SJCRH30 (cell line): ENCODE measurements around the gene PROSER2. TPM values are rescaled to one million over a fixed set of nuclear protein-coding genes. Genes with fewer than 3 reads are reported as not detected.
A peak's percentile ranks its signal among the peaks of the same experiment; 100 is the strongest.

Experiments used
- DNase-seq, 2 experiments: peaks; one replicate each; pipeline ENCODE4 v3.0.0-alpha.2; 2015 to 2020
- H3K27ac ChIP-seq: fragments of 250-450 bp; sonication (Bioruptor Pico); 2 replicates; pipeline ENCODE4 v1.5.1; 2020; ENCODE audit warnings: mild to moderate bottlenecking, moderate library complexity
- H3K27me3 ChIP-seq: fragments of 250-450 bp; sonication (Bioruptor Pico); 2 replicates; pipeline ENCODE4 v1.5.1; 2020; ENCODE audit warnings: mild to moderate bottlenecking, moderate library complexity
- H3K36me3 ChIP-seq: fragments of 250-450 bp; sonication (Bioruptor Pico); 2 replicates; pipeline ENCODE4 v1.5.1; 2020; ENCODE audit warnings: mild to moderate bottlenecking, moderate library complexity
- H3K4me1 ChIP-seq: fragments of 250-450 bp; sonication (Bioruptor Pico); 2 replicates; pipeline ENCODE4 v1.5.1; 2020; ENCODE audit warnings: mild to moderate bottlenecking, moderate library complexity
- H3K4me3 ChIP-seq: fragments of 250-450 bp; sonication (Bioruptor Pico); 2 replicates; pipeline ENCODE4 v1.5.1; 2020; ENCODE audit warnings: mild to moderate bottlenecking, moderate library complexity
- H3K9me3 ChIP-seq: fragments of 250-450 bp; sonication (Bioruptor Pico); replicated peaks from 2 replicates; pipeline ENCODE4 v1.5.1; 2020; ENCODE audit warnings: mild to moderate bottlenecking, moderate library complexity
- total RNA-seq: library from RNA; depleted of rRNA; stranded (reverse); fragments of >200 nt; shearing (Covaris generic); gene quantifications from 2 replicates; pipeline ENCODE4 v1.2.3, GENCODE V29; 2014

The PROSER2 gene
- total RNA-seq, 1 experiment from 2014 or later = 10.7 TPM

DNA sequence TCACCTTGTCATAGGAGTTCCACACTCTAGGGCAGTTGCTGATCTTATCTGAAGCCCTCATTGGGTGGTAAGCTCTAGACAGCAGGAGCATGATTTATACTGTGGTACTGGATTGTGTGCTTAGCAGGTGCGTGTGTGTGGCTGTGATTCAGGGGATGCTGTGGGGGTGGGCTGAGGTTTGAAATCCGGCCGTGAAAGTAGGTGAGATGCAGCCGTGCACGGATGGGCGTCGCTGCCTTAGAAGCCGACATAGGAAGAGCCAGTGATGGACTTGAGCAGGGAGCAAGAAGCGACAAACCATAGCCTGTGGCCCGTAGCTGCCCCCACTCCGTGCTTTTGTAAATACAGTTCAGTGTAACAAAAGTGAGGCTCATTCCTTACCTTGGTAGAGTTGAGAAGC lies 38.2 kb downstream of the PROSER2 start:
- H3K27ac ChIP-seq = no peak overlapping the region
- no peak overlapping the region for H3K4me3 ChIP-seq
- DNase-seq = no peak
- no peaks in the 10 kb centered on the region for H3K4me1 ChIP-seq
- no peaks in the 10 kb centered on the region for H3K9me3 ChIP-seq
- peaks cover 17% of the 10 kb centered on the region for H3K36me3 ChIP-seq
- H3K27me3 ChIP-seq = no peaks in the 10 kb centered on the region

DNA sequence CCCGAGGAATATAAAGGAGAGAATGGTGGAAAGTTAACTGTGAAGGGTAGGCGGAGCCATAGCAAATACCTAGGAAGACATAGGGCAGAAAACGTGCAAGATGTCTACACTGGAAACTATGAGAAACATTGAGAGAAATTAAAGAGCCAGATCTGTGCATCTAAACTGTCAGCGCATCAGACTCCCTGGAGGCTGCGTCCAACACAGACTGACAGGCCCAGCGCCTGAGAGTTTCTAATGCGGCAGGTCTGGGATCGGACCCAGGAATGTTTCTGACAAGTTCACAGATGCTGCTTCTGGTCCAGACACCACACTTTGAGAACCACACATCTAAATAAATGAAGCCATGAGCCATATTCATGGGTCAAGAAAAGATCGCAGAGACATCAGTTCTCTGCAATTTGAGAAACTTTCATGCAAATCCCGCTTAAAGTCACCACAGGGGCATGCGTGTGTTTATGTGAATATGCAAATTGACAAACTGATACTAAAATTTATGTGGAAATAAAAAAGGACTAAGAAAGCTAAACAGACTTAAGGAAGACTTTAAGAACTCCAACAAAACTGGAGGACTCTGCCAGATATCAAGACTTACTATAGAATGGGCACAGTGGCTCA lies 38.8 kb downstream of the PROSER2 start:
- no peaks in the 10 kb centered on the region for H3K9me3 ChIP-seq
- no peaks in the 10 kb centered on the region for H3K27me3 ChIP-seq
- H3K4me1 ChIP-seq = no peaks in the 10 kb centered on the region
- no peak overlapping the region for H3K27ac ChIP-seq
- H3K4me3 ChIP-seq = no peak overlapping the region
- DNase-seq = no peak
- H3K36me3 ChIP-seq = peaks cover 13% of the 10 kb centered on the region

DNA sequence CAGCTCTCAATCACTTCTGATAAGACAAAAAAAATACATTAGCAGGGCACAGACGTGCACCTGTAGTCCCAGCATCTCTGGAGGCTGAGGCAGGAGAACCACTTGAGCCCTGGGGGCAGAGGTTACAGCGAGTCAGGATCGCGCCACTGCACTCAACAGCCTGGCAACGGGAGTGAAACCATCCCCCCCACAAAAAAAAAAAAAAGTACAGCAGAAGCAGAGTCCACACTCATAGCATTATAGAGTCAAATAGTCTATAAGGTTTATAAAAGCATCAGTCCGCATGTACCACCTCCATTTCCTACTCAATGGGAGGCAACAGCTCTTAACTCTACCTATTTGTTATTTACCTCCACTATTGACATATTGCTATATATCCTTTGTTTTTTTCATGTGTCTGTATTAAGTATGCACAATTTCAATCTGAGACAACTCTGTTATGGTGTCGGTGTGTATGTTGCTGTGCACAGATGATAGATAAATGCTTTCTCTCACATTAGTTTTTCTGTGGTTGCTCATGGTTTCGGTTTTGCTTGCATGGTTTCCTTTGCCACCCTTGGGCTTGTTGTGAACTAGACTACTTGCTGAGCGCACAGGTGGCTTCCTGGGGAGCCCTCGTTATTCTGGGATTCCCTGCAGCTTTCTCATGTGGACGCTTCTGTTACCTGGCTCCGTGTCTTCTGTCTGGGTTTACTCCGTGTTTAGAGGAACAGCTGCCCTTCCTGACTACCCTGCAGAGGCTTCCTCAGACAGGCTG lies 40.4 kb downstream of the PROSER2 start:
- no peak for DNase-seq
- H3K27me3 ChIP-seq = no peaks in the 10 kb centered on the region
- H3K4me3 ChIP-seq = no peak overlapping the region
- peaks cover 9% of the 10 kb centered on the region for H3K36me3 ChIP-seq
- no peaks in the 10 kb centered on the region for H3K9me3 ChIP-seq
- no peaks in the 10 kb centered on the region for H3K4me1 ChIP-seq
- H3K27ac ChIP-seq = no peak overlapping the region

DNA sequence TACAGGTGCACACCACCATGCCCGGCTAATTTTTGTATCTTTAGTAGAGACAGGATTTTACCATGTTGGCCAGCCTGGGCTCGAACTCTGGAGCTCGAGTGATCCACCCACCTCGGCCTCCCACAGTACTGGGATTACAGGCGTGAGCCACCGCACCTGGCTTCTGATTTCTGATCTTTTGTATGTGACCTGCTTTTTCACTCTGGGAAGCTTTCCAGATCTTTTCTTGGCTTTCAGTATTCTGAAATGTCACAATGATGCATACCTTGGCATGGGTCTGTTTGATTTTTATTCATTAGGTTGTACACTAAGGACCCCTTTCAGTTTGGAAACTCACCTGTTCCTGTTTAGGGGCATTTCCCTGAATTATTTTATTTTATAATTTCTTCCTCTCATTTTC lies 41.6 kb downstream of the PROSER2 start:
- no peak for DNase-seq
- H3K4me3 ChIP-seq = no peak overlapping the region
- H3K27ac ChIP-seq = no peak overlapping the region
- H3K27me3 ChIP-seq = no peaks in the 10 kb centered on the region
- H3K9me3 ChIP-seq = no peaks in the 10 kb centered on the region
- no peaks in the 10 kb centered on the region for H3K4me1 ChIP-seq
- H3K36me3 ChIP-seq = peaks cover 8% of the 10 kb centered on the region

DNA sequence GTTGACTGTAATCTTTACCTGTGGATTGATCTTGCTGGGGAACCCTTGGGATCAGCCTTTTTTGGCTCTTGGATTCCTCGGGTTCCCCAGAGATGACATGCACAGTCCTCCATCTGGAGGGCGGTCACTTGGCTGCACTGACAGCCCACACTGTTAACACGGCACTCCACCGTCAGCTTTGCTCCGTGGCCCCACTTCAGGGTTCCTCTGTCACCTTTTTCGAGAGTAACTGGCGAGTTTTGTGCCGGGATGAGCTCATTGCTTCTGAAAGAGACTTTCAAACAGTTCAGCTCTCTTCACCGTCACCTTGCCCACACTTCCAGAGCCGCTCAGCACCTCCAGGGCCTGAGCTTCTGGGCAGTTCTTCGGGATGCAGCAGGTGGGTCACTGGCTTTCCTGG lies 42.4 kb downstream of the PROSER2 start:
- Histone ChIP-seq H3K4me1 (no peaks in the 10 kb centered on the region), H3K9me3 (no peaks in the 10 kb centered on the region), H3K27ac (no peak overlapping the region), H3K27me3 (no peaks in the 10 kb centered on the region), H3K4me3 (no peak overlapping the region), H3K36me3 (peaks cover 5% of the 10 kb centered on the region; the same call in 1 of the 2 replicates)
- no peak for DNase-seq

DNA sequence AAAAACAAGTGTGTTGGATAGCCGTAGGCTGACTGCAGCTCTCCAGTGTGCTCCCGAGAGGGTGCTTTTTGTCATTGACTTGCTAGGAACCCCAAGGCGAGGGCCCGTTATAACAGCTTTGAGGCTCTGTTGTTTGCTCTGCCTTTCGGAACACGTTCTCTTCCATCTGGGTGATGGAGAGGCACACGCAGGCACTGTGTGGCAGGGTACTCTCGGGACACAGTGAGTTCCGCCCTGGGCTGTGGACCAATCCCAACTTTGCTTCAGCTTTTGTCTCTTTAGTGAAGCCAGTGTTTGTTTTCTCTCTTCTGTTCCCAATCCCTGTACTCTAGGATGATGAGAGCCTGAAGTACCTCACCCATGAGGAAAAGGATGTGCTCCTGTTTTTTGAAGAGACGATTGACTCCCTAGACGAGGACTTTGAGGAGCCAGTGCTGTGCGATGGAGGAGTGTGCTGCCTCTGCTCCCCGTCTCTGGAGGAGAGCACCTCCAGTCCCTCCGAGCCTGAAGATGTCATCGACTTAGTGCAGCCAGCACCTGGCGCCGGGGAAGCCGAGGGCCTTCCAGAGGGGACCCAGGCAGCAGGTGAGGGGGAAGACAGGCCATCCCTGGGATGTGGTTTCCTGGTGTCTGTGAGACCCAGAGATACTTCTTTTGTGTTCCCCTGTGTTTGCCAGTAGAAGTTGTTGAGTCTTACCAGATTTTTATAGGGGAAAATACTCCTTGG lies 43.2 kb downstream of the PROSER2 start:
- DNase-seq = no peak
- Histone ChIP-seq H3K9me3 (no peaks in the 10 kb centered on the region), H3K36me3 (peaks cover 8% of the 10 kb centered on the region), H3K4me3 (no peak overlapping the region), H3K27ac (no peak overlapping the region), H3K4me1 (no peaks in the 10 kb centered on the region), H3K27me3 (no peaks in the 10 kb centered on the region)

DNA sequence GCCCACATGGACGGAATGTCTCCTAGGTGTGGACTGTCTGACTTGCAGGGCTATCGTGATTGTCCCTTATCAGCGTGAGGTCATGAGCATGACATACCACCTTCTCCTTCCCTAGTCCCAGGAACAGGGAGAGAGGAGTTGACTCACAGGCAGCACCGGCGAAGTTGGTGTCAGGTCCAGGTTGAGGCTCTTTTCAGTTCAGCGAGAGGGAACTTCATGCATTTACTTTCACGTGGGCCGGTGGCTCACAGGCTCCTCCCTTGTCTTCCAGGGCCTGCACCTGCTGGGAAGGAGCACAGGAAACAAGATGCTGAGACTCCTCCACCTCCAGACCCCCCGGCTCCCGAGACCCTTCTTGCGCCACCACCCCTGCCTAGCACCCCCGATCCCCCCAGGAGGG lies 46.1 kb downstream of the PROSER2 start:
- Histone ChIP-seq H3K36me3 (peaks cover 8% of the 10 kb centered on the region), H3K27me3 (no peaks in the 10 kb centered on the region), H3K27ac (no peak overlapping the region), H3K4me1 (no peaks in the 10 kb centered on the region), H3K9me3 (no peaks in the 10 kb centered on the region), H3K4me3 (no peak overlapping the region)
- DNase-seq = no peak

DNA sequence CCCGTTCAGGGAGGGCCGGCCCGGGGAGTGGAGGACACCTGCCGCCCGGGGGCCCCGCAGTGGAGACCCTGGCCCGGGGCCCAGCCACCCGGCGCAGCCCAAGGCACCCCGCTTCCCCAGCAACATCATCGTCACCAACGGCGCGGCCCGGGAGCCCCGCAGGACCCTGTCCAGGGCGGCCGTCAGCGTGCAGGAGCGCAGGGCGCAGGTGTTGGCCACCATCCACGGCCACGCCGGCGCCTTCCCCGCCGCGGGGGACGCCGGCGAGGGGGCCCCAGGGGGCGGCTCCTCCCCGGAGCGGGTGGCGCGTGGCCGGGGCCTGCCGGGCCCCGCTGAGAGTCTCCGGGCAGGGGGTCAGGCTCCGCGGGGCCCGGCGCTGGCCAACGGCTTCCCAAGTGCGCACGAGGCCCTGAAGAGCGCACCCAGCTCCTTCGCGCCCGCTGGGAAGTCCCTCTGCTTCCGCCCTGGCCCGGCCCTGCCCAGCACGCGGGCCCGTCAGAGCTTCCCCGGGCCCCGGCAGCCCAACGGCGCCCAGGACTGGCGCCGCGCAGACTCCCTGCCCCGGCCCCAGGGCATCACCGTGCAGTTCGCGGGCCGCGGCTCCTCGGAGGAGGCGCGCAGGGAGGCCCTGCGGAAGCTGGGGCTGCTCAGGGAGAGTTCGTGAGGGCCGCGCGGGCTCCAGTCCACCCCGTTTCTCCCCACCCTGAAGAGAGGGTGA lies 46.7 kb downstream of the PROSER2 start:
- no peaks in the 10 kb centered on the region for H3K27me3 ChIP-seq
- no peak for DNase-seq
- no peaks in the 10 kb centered on the region for H3K9me3 ChIP-seq
- H3K36me3 ChIP-seq = peaks cover 8% of the 10 kb centered on the region
- H3K4me3 ChIP-seq = no peak overlapping the region
- H3K27ac ChIP-seq = no peak overlapping the region
- H3K4me1 ChIP-seq = no peaks in the 10 kb centered on the region; the same call in 1 of the 2 replicates

DNA sequence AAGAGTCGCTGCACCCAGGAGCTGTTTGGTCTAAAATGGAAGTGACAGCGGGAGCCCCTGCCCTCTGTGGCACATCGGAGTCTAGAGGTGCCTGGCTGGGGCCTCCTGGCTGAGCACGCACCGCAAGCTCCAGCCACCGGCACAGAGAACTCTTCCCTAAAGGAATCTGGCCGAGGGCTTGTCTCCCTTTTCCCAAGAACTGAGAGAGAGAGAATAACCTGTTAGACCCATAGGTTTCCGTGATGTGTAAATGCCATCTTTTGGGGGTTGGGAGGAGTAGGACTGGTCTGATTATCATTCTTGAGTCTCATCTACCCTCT lies 47.3 kb downstream of the PROSER2 start:
- no peak overlapping the region for H3K27ac ChIP-seq
- H3K9me3 ChIP-seq = no peaks in the 10 kb centered on the region
- no peak for DNase-seq
- no peaks in the 10 kb centered on the region for H3K27me3 ChIP-seq
- H3K4me3 ChIP-seq = no peak overlapping the region
- peaks cover 5% of the 10 kb centered on the region; the same call in 1 of the 2 replicates for H3K4me1 ChIP-seq
- peaks cover 8% of the 10 kb centered on the region for H3K36me3 ChIP-seq

DNA sequence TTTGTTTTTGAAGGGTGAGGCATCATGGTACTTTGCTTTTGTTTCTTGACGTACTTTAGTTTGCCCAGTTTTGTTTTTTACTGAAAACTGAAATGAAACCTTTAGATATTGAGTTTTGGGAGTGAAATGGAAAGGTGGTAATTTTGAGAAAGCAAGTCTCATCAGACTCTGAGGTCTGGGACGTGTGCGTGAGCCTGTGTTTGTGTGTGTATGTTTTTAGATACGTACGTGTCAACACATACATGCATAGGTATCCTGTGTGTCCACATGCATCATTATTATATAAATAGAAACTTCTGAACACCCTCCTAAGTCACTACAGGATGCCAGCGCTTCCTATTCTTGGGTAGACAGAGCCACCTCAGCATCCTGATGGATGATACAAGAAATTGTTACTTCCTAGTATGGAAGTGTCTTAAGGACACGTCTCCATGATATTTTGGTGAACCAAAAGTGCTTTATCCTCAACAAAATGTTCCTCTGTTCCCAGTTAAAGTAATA lies 47.8 kb downstream of the PROSER2 start:
- no peak for DNase-seq
- Histone ChIP-seq H3K9me3 (no peaks in the 10 kb centered on the region), H3K27ac (no peak overlapping the region), H3K4me3 (no peak overlapping the region), H3K4me1 (peaks cover 8% of the 10 kb centered on the region), H3K36me3 (peaks cover 8% of the 10 kb centered on the region), H3K27me3 (no peaks in the 10 kb centered on the region)

DNA sequence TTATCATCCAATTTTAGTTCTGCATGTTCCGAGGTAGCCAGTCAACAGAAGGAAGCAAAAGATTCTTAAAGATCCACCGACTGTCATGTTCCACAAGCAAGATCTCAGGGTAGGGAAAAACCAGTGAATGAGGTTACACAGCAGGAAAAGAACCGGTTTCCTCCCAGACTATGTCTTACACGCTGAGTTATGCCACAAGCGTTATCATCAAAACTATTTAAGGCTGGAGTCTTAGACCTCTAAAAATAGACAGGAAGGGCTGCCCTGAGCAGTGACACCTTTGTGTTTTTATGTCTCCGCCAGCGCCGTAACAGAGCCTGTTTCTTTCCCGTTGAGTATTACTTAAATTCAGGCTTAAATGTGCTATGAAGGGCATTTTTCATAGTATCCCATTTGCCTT lies 48.3 kb downstream of the PROSER2 start:
- Histone ChIP-seq H3K27ac (no peak overlapping the region), H3K27me3 (no peaks in the 10 kb centered on the region), H3K36me3 (peaks cover 8% of the 10 kb centered on the region), H3K9me3 (no peaks in the 10 kb centered on the region), H3K4me3 (no peak overlapping the region), H3K4me1 (peaks cover 13% of the 10 kb centered on the region)
- DNase-seq = no peak

DNA sequence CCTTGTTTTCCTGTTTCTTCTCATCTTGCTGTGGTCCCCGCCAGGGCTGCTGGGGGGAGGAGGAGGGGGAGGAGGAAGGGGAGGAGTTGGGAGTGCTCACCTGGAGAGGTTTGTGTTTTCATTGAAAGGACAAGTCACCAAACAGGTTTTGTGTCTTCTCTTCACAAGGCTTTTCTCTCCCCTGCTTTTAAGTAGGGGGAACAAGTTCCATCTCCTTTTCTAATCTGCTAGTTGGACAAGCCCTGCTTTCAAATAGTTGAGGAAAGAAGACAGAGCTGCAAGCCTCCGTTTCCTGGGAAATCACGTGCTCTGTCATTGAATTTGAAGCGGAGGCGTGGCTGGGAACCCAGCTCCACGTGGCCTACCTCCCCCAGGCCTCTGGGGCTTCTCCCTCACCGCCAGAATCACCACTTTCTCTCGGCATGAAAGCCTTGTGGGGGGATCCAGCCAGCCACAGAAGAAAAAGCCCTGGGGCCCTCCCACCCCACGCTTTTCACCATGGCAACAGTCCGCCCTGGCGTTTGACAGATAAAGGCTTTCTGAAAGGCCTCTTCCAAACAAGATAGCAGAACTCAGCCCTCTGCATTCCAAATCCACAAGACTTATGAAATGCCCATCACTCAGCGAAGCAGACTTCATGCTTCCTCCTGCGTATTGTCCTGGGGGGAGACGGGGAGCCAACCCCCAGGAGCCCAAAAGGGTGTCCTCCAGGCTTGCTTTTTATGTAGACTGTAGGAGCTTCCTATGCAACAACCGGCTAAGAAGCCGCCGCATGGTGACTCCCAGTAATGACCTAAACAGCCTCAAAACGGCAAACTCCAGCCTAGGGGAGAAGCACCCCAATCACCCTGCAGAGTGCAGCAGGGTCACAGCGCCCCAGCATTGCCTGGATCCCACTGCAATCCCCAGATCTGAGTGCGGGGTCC lies 51.7 kb downstream of the PROSER2 start:
- H3K9me3 ChIP-seq = no peaks in the 10 kb centered on the region
- DNase-seq = peak; percentile 45 to 51
- H3K27me3 ChIP-seq = no peaks in the 10 kb centered on the region
- peak overlapping the region; percentile 12; the same call in 1 of the 2 replicates for H3K27ac ChIP-seq
- no peak overlapping the region for H3K4me3 ChIP-seq
- H3K36me3 ChIP-seq = peaks cover 5% of the 10 kb centered on the region; the same call in 1 of the 2 replicates
- peaks cover 18% of the 10 kb centered on the region for H3K4me1 ChIP-seq

DNA sequence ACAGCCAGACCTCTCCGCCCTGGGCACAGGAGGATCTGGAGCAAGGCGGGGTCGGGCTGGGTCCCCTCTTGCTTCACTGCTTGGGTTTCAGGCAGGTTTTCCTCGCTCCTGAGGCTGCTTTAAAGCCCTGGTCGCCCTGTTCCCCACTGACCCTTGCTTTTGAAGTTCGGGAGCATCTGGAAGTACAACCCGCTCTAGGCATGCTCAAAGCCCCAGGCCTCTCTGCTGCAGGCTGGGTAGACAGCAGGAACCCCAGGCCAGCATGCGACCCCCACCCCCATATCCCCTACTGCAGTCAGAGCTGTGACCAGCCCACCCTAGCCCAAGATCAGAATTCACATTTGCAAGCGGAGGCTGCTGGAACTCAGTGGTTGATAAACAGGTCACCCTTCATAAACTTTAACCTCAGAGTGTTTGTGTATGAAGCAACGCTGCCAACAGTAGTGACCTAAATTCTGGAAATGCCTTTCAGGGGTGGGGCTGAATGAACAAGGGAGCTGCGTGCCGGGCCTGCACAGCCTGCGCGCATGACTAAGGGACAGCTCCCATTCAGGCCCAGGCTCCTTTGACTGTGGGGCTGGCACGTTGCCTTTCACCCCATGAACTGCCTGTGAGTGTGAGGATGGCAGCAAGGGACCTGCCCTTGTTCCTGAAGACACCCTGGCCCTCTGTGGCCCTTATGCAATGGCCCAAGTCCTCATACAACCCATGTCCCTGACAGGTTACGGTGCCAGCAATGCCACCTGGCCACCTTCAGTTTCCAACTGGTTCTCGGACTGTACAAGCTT lies 52.5 kb downstream of the PROSER2 start:
- Histone ChIP-seq H3K27me3 (no peaks in the 10 kb centered on the region), H3K27ac (peak overlapping the region; percentile 40; the same call in 1 of the 2 replicates), H3K4me1 (peaks cover 18% of the 10 kb centered on the region), H3K4me3 (no peak overlapping the region), H3K9me3 (no peaks in the 10 kb centered on the region), H3K36me3 (peaks cover 2% of the 10 kb centered on the region; the same call in 1 of the 2 replicates)
- DNase-seq = peak; percentile 51 to 73
